ENCODE data around the gene MME. TPM values are rescaled to one million over a fixed set of nuclear protein-coding genes. Genes with fewer than 3 reads are reported as not detected.

MME gene
- total and polyA plus RNA-seq, 2 of the 8 experiments (the other 6 are each of a cell fraction or from before 2014, with no cell fraction given), result 5.0 to 39.6 TPM

GRCh38 chr3:155037508-155038202, 42.5 kb upstream of the MME start (continued):
- TF ChIP-seq ATF2 (IDR thresholded peaks at IDR 0.05; ENCODE audit: low read length), result no peak
- no peak for TF ChIP-seq CBX8 (IDR thresholded peaks at IDR 0.05; ENCODE audit: borderline replicate concordance, low read depth, low read length)
- no peak for TF ChIP-seq BCL11A (IDR thresholded peaks at IDR 0.05; ENCODE audit: low read depth in 2 of 2, low read length in 2 of 2)

All from H1 (cell line).